Mucosa of gallbladder (tissue), 1 donor: ENCODE data around the gene FLT1. TPM values are rescaled to one million over a fixed set of nuclear protein-coding genes. Genes with fewer than 3 reads are reported as not detected.

ENCODE experiments used
- DNase-seq: peaks from one replicate; pipeline ENCODE4 v3.0.0-alpha.2; 2020; ENCODE audit warnings: low spot score
- total RNA-seq: library from RNA; stranded (reverse); gene quantifications from one replicate; pipeline ENCODE4 v1.2.1, GENCODE V29; 2021
- donor health status: DM: no; HTN: no; CAD: no.

The FLT1 gene, protein sequence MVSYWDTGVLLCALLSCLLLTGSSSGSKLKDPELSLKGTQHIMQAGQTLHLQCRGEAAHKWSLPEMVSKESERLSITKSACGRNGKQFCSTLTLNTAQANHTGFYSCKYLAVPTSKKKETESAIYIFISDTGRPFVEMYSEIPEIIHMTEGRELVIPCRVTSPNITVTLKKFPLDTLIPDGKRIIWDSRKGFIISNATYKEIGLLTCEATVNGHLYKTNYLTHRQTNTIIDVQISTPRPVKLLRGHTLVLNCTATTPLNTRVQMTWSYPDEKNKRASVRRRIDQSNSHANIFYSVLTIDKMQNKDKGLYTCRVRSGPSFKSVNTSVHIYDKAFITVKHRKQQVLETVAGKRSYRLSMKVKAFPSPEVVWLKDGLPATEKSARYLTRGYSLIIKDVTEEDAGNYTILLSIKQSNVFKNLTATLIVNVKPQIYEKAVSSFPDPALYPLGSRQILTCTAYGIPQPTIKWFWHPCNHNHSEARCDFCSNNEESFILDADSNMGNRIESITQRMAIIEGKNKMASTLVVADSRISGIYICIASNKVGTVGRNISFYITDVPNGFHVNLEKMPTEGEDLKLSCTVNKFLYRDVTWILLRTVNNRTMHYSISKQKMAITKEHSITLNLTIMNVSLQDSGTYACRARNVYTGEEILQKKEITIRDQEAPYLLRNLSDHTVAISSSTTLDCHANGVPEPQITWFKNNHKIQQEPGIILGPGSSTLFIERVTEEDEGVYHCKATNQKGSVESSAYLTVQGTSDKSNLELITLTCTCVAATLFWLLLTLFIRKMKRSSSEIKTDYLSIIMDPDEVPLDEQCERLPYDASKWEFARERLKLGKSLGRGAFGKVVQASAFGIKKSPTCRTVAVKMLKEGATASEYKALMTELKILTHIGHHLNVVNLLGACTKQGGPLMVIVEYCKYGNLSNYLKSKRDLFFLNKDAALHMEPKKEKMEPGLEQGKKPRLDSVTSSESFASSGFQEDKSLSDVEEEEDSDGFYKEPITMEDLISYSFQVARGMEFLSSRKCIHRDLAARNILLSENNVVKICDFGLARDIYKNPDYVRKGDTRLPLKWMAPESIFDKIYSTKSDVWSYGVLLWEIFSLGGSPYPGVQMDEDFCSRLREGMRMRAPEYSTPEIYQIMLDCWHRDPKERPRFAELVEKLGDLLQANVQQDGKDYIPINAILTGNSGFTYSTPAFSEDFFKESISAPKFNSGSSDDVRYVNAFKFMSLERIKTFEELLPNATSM (N-terminal part only)
- total RNA-seq, result 23.6 TPM

DNA sequence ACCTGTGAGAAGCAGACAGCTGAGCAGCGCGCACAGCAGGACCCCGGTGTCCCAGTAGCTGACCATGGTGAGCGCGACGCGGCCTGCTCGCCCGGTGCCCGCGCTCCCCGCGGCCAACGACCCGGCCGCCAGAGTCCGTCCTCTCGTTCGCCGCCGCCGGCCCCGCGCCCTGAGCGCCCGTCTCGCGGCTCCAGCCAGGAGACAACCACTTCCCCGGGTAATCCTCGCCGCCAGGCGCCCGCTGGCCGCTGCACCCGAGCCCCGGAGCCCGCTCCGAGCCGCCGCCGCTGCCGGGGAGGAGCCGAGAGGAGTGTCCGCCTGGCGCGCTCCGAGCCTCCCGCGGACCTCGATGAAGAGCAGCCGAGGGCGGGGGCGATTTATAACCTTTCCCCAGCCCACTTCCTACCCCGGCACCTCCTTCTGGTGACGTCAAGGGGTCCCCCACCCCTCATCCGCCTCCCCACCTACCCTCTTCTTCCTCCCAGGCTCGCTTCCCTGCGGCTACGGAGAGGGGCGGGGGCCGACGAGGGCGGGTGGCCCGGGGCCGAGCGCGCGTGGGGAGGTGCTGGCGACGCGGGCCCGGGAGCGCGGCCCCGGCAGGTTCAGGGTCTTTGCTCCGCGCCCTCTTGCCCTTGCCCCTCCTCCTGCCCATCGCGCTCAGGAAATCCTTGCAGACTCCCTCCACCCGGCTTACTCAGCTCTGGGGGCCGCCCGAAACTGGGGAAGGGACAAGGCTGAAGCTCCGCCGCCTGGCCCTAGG, at the start of gene FLT1:
TSS of gene FLT1 (minus strand) at position 351 of the 760 bp plus-strand sequence. CDS start at position 66, 285 bp downstream.
- DNase-seq, result peak; percentile 14

DNA sequence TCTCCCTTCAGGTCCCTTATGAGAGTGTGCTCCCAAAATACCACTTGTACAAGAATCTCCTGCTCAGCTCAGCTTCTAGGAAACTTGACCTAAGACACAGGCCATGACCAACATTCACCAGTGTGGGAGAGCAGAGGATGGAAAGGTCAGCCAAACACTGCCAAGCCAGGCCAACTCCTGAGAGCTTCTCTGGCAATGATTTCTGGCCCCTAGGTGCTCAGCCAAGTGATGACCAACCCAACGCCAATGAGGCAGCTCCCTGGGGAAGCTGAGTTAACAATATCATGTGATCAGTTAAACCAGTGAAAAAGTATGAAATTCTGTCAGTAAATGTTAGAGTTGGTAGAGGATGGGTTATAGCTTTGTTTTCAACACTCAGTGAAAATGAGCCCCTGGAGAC, 49.1 kb upstream of the FLT1 start:
- no peak for DNase-seq

GRCh38 chr13:28542804-28543203, 47.9 kb upstream of the FLT1 start:
- DNase-seq, result no peak

GRCh38 chr13:28541966-28542365, 47.0 kb upstream of the FLT1 start:
- DNase-seq, result no peak

DNA sequence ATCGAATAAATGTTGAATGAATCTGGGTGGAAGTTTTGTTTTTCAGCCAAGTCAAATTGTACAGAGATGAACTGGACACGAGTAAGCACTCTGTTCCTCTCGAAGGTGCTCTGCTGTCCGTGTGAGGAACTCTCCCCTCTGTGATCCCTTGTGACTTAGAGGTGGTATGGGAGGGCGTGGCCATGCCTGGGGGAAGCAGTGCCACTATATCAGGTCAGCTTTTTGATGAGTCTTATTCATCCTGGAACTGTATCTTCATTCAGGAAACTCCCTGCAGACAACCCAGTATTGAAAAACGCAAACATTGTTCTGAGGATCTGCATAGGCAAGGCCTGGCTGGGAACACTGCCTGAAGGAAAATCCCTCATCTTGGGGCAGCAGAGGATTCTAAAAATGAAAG, 45.7 kb upstream of the FLT1 start:
- no peak for DNase-seq

GRCh38 chr13:28539625-28540286, 44.8 kb upstream of the FLT1 start:
- DNase-seq, result no peak

DNA sequence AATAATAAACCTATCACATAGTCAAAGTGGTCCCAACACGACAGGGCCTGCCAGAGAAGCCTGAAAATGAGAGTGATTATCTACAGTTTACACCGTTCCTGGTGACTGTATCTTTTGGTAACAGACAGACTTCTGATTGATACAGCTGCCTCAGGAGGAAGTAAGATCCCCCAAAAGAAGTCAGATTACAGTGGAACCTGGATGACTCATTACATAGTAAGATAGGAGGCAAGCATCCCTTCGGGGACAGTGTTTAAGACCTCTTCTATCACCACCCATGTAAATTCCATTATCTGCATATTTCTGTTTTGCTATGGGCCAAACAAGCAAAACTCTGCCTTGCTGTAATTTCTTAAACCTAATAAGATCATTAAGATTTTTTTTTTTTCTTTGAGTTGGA, 44.0 kb upstream of the FLT1 start:
- DNase-seq, result no peak

DNA sequence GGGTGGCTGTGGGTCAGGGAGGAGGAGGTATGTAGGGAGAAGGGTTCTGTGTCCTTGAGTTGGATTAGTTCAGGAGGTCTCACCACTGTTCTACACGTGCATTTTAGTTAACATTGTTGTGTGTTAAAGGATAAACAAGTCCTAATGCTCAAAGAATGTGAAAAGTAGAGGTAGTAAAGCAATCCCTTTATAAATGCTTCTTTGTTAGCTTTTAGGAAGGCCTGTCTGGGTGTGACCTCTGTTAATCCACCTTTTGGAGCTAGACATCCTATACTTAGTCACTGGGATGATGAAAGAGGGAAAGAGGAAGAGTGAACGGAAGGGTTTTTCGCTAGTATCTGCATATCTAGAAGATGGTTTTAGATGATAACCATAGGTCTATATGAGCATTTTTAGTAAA, 42.2 kb upstream of the FLT1 start:
- DNase-seq, result no peak

DNA sequence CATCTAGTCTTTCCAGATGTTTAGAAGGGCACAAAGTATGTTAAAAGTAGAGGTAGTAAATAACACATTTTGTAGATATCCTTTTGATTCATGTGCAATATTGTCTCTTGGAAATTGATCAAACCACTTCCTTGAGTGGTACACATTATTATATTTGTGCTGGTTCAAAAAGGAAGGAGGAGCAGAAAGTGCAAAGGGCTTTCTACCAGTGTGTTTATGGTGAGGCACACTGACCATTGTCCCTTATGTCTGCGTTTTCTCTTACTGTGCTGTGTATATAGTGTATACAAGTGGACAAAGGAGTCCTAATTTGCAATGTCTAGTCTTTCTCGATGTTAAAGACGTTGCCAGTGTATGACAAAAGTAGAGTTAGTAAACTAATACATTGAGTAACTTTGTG, 41.4 kb upstream of the FLT1 start:
- DNase-seq, result no peak

DNA sequence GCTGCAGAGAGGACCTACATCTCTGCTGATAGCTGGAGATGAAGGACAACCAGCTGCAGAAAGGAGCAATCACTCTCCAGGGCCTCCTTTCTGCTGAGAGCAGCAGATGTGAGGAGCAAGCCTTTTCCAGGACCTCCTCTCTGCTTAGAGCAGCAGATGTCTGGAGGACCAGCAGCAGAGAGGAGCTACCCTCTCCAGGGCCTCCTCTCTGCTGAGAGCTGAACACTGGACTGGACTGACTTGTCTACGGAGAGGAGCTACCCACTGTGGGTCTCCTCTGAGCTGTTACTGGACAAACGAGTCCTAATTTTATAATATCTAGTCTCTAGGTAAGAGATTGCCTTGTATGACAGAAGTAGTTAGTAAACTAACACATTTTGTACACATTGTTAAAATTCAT, 40.8 kb upstream of the FLT1 start:
- DNase-seq, result no peak

DNA sequence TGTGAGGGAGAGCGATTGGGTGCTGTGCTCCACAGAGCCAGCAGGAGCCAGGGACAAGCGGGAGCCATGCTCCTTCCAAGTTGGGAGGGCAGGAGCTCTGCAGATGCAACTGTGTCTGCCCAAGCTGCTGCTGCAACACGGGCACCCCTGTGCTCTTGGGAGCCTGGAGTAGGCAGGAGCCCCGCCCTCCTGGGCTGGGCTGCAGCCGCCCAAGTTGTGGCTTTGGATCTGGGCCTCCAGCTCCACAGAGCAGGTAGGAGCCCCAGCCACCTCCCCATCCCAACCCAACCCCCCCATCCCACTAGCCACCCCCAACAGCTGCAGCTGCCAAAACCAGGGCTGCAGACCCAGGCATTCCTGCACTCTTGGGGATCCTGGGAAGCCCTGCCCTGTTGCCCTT, 39.9 kb upstream of the FLT1 start:
- no peak for DNase-seq

DNA sequence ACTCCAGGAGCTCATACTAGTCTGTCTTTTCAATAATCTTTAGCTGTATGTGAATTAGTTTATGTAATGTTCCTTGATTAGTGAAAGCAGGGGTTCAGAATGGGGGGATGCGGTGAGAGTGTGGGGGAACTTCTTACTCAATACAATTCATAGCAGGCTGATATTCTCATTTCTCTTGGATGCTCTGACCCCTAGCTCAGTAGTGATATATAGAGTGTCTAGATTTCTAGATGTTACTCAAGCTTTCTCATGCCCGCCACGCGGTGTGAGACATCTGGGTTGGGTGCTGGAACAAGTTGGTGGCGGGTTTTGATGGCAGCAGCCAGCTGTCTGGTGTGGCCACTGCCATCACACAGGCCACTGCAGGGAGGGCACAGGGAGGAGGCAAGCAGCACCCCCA, 39.3 kb upstream of the FLT1 start:
- DNase-seq, result no peak

DNA sequence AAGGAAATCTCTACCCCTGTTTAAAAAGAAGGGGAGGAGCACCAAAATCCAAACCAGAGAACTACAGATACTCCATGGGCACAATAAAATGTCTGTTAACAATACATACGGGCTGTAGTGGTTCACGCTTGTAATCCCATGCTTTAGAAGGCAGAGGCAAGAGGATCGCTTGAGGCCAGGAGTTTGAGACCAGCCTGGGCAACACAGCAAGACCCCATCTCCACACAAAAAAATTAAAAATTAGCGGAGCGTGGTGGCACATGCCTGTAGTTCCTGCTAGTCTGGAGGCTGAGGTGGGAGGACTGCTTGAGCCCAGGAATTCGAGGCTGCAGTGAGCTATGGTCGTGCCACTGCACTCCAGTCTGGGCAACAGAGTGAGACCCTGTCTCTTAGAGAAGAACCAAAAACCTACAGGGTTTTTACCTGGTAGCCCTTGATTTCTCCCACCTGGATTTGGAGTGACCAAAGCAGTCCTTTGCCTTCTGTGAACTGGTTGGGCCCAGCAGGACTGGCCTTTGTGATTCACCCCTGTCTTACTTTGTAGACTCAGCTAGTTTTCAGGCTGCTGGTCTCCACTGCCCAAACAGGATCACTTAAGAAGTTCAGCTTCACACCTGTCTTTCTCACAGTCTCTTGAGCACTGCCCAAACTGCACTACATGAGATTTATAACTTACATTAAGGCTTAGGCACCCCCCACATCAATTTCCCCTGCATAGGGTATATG, 38.7 kb upstream of the FLT1 start:
- DNase-seq, result no peak

GRCh38 chr13:28533125-28533436, 38.2 kb upstream of the FLT1 start:
- no peak for DNase-seq

DNA sequence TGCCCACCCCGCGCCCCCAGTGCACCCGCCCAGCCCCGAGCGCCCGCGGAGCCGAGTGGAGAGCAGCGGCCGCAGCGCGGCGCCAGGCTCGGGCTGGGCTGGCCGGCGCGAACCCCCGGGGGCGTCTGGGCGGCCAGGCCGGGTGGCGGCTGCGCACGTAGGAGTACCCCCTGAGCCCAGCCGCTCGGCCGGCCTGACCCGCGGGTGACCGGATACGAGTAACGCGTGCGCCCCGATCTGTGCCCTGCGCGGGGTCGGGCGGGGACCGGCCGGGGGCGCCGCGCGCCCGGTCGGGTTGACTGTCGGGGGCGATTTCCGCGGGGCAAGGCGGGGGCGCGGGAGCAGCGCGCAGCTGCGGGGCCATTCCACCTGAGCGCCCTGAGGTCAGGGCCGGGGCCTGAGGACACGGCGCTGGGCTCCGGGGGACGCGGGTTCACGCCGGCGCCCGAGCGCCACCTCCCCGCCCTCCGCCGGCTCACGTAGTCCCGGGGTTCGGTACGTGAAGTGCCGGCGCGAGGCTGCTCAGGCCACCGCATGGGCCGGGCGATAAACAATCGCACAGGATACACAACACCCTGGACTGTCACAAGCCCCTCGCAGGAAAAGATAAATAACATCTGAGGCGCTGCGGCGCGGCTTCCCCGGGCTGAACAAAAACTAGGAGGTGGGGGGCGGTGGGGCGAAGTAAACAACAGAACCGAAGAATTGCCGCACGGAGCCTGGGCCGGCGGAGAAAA, 37.6 kb upstream of the FLT1 start:
- peak; percentile 14 for DNase-seq

GRCh38 chr13:28531845-28532387, 37.0 kb upstream of the FLT1 start:
- no peak for DNase-seq

DNA sequence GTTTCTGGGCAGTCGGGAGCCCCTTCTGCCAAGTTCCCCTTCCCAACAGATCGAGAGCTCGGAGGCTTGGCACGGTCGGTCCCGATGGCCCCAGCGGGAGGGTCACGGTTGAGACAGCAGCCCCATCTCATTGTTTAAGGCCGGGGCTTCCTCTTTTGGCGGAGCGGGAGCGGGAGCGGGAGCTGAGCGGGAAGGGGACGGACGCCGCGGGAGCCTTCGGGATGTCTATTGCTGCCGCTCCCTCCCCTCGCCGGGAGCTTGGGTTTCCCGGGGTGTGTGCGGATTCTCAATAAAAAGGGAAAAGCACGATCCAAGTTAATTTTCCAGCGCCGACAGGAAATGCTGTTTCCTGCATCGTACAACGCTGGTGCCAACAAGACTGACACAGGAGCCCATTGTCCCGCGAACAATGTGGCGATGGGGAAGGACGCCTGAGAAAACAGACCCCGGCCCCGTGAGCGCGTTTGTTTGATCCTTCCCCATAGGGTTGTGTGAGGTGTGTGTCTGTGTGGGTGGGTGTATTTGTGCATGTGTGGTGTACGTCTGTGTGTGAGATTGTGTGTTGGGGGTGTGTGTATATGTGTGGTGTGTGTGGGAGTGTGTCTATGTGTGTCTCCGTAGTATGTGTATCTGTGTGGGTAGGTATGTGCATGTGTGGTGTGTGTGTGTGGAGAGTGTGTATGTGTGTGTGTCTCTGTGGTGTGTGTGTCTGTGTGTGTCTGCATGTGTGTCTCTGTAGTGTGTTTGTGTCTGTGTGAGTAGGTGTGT, 36.3 kb upstream of the FLT1 start:
- no peak for DNase-seq

DNA sequence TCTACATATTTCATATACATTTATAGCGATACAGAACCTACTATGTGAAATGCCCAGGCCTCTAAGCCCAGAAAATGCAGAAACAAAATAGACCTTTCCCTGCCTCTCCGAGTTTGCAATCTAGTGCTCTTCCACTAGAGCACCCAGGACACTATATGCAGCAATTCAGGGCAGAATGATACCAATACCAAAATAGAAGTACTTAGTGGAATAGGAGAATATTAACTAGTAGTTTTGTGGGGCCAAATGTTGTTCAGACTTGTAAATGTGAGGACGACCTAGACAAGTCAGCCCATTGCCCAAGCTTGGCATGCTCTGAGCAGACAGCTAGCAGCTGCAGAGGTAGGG, 35.8 kb upstream of the FLT1 start:
- DNase-seq, result no peak

GRCh38 chr13:28529836-28530235, 34.9 kb upstream of the FLT1 start:
- no peak for DNase-seq
